GM13977 (cell line): Measurements from ENCODE around the gene MTCP1.
A peak's percentile ranks its signal among the peaks of the same experiment; 100 is the strongest.

ENCODE experiments used
- DNase-seq: peaks from one replicate; pipeline ENCODE4 v3.0.0; 2012; ENCODE audit warnings: low spot score
- CTCF ChIP-seq: IDR thresholded peaks from 2 replicates; pipeline ENCODE4 v1.5.1; 2012; ENCODE audit warnings: mild to moderate bottlenecking, control low read depth; ENCODE audit not compliant: insufficient read depth; ENCODE audit errors: extremely low read depth, missing control alignments
- in situ Hi-C: fragments of 300-500 bp; cut with MboI; formaldehyde crosslinking; loops from one replicate; pipeline ENCODE4 v1.12.0; 2022; ENCODE audit warnings: low sequenced_read_pairs, low pct_unique_long_range_greater_than_20kb, mixed read lengths, inconsistent platforms; ENCODE audit not compliant: unreplicated experiment

The MTCP1 gene

GRCh38 chrX:155094468-155095061 lies 23.6 kb upstream of the MTCP1 start:
- peak; percentile 48 for TF ChIP-seq CTCF
- in situ Hi-C loops = no loop called here
- no peak for DNase-seq

- TF ChIP-seq CTCF = no peak
- in situ Hi-C loops = no loop called here
- no peak for DNase-seq
Observed at GRCh38 chrX:155086961-155087735, 16.2 kb upstream of the MTCP1 start.

- in situ Hi-C loops = no loop called here
- no peak for DNase-seq
- peak; percentile 59 for TF ChIP-seq CTCF
Observed at GRCh38 chrX:155086202-155086840, 15.4 kb upstream of the MTCP1 start.

GRCh38 chrX:155071694-155072280 lies 851 bp upstream of the MTCP1 start:
- in situ Hi-C loops = no loop called here
- no peak for DNase-seq
- no peak for TF ChIP-seq CTCF

GRCh38 chrX:155070663-155070974 lies 317 bp downstream of the MTCP1 start:
- in situ Hi-C loops = no loop called here
- no peak for TF ChIP-seq CTCF

GRCh38 chrX:155070038-155070437 lies 898 bp downstream of the MTCP1 start:
- in situ Hi-C loops = no loop called here
- no peak for DNase-seq
- TF ChIP-seq CTCF = no peak

More at GRCh38 chrX:155070663-155070974, 317 bp downstream of the MTCP1 start:
- DNase-seq = no peak
